Liver (tissue), 9 donors: Measurements from ENCODE around the gene TMEM221. TPM values are rescaled to one million over a fixed set of nuclear protein-coding genes. Genes with fewer than 3 reads are reported as not detected.

Experiments
- DNase-seq: peaks from one replicate; pipeline ENCODE4 v3.0.0-alpha.2; 2017; ENCODE audit warnings: low spot score
- H3K27ac ChIP-seq, 2 donors: one replicate each; pipeline ENCODE4 v1.7.0; 2013; ENCODE audit warnings: inconsistent platforms in 2 of 2, low read length in 2 of 2, control low read depth in 1 of 2, low read depth in 1 of 2, mild to moderate bottlenecking in 1 of 2
- H3K27me3 ChIP-seq, 4 donors: one replicate each; pipeline versions ENCODE4 v1.6.1 to v1.7.0; 2013; ENCODE audit warnings: low read length in 3 of 4, inconsistent platforms in 1 of 4, mild to moderate bottlenecking in 1 of 4, moderate library complexity in 1 of 4; ENCODE audit not compliant: control insufficient read depth in 4 of 4, insufficient read depth in 4 of 4
- H3K36me3 ChIP-seq, 4 donors: one replicate each; pipeline versions ENCODE4 v1.6.1 to v1.7.0; 2013; ENCODE audit warnings: low read length in 3 of 4, mild to moderate bottlenecking in 3 of 4, low read depth in 1 of 4, moderate library complexity in 1 of 4; ENCODE audit not compliant: control insufficient read depth in 4 of 4, insufficient read depth in 3 of 4
- H3K4me1 ChIP-seq, 4 donors: one replicate each; pipeline versions ENCODE4 v1.6.1 to v1.7.0; 2013; ENCODE audit warnings: low read length in 3 of 4, mild to moderate bottlenecking in 3 of 4, moderate library complexity in 1 of 4; ENCODE audit not compliant: control insufficient read depth in 4 of 4, insufficient read depth in 4 of 4
- H3K4me3 ChIP-seq, 3 donors: one replicate each; pipeline versions ENCODE4 v1.6.1 to v1.7.0; 2013; ENCODE audit warnings: low read length in 3 of 3, control low read depth in 1 of 3, low read depth in 1 of 3, mild to moderate bottlenecking in 1 of 3
- H3K9ac ChIP-seq, 2 donors: one replicate each; pipeline ENCODE4 v1.7.0; 2013; ENCODE audit warnings: low read length in 2 of 2, mild to moderate bottlenecking in 2 of 2, moderate library complexity in 2 of 2, control low read depth in 1 of 2, low read depth in 1 of 2
- H3K9me3 ChIP-seq, 4 donors: one replicate each; pipeline versions ENCODE4 v1.6.1 to v1.7.0; 2013; ENCODE audit warnings: low read length in 3 of 4; ENCODE audit not compliant: control insufficient read depth in 4 of 4
- CTCF ChIP-seq: fragments of 150-350 bp; IDR thresholded peaks from 2 replicates; pipeline ENCODE4 v1.5.1; 2017; ENCODE audit warnings: improper control_type of control experiment, low read depth, low read length; ENCODE audit not compliant: missing input control
- EGR1 ChIP-seq, 2 donors: IDR thresholded peaks; 2 replicates each; pipeline ENCODE4 v1.6.1; 2016 to 2018; ENCODE audit warnings: antibody characterized with exemption in 2 of 2, low read depth in 2 of 2
- FOXA1 ChIP-seq: IDR thresholded peaks from 2 replicates; pipeline ENCODE4 v1.6.1; 2016; ENCODE audit warnings: antibody characterized with exemption
- GABPA ChIP-seq, 2 donors: IDR thresholded peaks in 1 of 2; conservative IDR thresholded peaks in 1 of 2; 2 replicates each; pipeline ENCODE4 v1.6.1; 2016; ENCODE audit warnings: antibody characterized with exemption in 2 of 2, mild to moderate bottlenecking in 1 of 2, moderate library complexity in 1 of 2
- JUND ChIP-seq, 2 donors: IDR thresholded peaks; 2 replicates each; pipeline ENCODE4 v1.6.1; 2016; ENCODE audit warnings: antibody characterized with exemption in 2 of 2
- NR2F2 ChIP-seq: IDR thresholded peaks from 2 replicates; pipeline ENCODE4 v1.6.1; 2016; ENCODE audit warnings: antibody characterized with exemption
- RAD21 ChIP-seq, 2 donors: IDR thresholded peaks; 2 replicates each; pipeline ENCODE4 v1.6.1; 2016; ENCODE audit warnings: antibody characterized with exemption in 2 of 2, mild to moderate bottlenecking in 2 of 2
- REST ChIP-seq: IDR thresholded peaks from 2 replicates; pipeline ENCODE4 v1.6.1; 2016; ENCODE audit warnings: antibody characterized with exemption, mild to moderate bottlenecking
- RXRA ChIP-seq, 2 donors: IDR thresholded peaks; 2 replicates each; pipeline ENCODE4 v1.6.1; 2017 to 2018; ENCODE audit warnings: antibody characterized with exemption in 2 of 2, mild to moderate bottlenecking in 1 of 2
- SP1 ChIP-seq: IDR thresholded peaks from 2 replicates; pipeline ENCODE4 v1.6.1; 2018; ENCODE audit warnings: antibody characterized with exemption, mild to moderate bottlenecking
- TAF1 ChIP-seq: conservative IDR thresholded peaks from 2 replicates; pipeline ENCODE4 v1.6.1; 2016; ENCODE audit warnings: antibody characterized with exemption, mild to moderate bottlenecking
- YY1 ChIP-seq: IDR thresholded peaks from 2 replicates; pipeline ENCODE4 v1.6.1; 2016; ENCODE audit warnings: antibody characterized with exemption, mild to moderate bottlenecking
- WGBS: extraction: QIAGEN DNeasy Blood & Tissue Kit; methylation state at CpG from one replicate; pipeline ENCODE4 v1.1.7; 2013; 5-methylcytosine and 5-hydroxymethylcytosine counted together
- polyA plus RNA-seq, 2 donors: library from polyadenylated mRNA; stranded (reverse) in 1 of 2; unstranded in 1 of 2; fragments of 200-250 nt in 1 of 2; fragments of >200 nt in 1 of 2; fragmentation: Nextera tagmentation in 1 of 2; extraction: Ambion mirVana in 1 of 2; gene quantifications; one replicate each; pipeline versions ENCODE4 v1.2.1 to v1.2.3, GENCODE V29; 2013 to 2015
- total RNA-seq, 2 donors: library from RNA; depleted of rRNA; stranded (reverse); fragments of >200 nt; gene quantifications; one replicate each; pipeline ENCODE4 v1.2.3, GENCODE V29; 2014
- TF ChIP-seq, protein P1 (sequence below): IDR thresholded peaks from 2 replicates; pipeline ENCODE4 v1.6.1; 2016; ENCODE audit warnings: antibody characterized with exemption
- donor health status: healthy.
- donor health status: healthy.
- donor health status: healthy.
- donor health status: healthy.
- donor health status: healthy.

TMEM221 gene
- total and polyA plus RNA-seq, 4 donors = 0.06 to 0.15 (median 0.11) TPM

DNA sequence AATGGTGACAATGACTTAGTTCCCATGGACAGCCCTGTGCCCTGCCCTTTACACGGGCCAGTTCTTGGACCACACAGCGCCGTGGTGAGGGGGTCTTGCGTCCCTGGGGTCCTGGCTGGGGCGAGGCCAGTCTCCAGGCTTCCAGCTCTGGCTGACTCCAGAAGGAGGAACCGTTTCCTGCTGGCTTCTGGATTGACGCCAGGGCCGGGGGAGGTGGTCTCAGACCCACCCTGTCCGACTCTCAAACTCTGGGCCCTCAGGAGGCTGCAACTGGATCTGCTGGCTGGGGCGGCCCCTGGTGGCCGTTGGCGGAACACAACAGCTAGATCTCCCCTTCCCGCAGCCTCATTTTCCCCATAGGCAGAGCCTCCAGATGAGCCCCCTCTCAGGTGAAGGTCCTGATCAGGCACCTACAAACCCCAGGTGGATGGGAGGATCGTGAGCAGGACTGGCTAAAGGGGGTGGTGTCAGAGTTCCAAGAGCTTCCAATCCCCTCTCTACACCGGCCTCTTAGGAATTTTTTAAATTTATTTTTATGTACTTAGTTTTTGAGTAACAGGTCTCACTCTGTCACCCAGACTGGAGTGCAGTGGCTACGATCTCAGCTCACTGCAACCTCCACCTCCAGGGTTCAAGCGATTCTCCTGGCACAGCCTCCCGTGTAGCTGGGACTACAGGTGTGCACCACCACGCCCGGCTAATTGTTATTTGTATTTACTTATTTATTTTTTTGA, 62.4 kb downstream of the TMEM221 start:
- peak; percentile 77 for DNase-seq
- no peaks in the 10 kb centered on the region for H3K36me3 ChIP-seq
- H3K27ac ChIP-seq = no peak overlapping the region
- no peak for TF ChIP-seq REST
- no peak for TF ChIP-seq TAF1
- no peak for TF ChIP-seq FOXA1
- TF ChIP-seq NR2F2 = no peak
- TF ChIP-seq EGR1 (IDR thresholded peaks at IDR 0.05; ENCODE audit: low read depth in 2 of 2) = no peak
- TF ChIP-seq GABPA (IDR thresholded peaks at IDR 0.05 in 1 of 2, conservative IDR thresholded peaks at IDR 0.05 in 1 of 2) = no peak
- peak; percentile 76 to 87 for TF ChIP-seq RAD21 (IDR thresholded peaks at IDR 0.05)
- TF ChIP-seq, protein P1, sequence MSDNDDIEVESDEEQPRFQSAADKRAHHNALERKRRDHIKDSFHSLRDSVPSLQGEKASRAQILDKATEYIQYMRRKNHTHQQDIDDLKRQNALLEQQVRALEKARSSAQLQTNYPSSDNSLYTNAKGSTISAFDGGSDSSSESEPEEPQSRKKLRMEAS = no peak
- TF ChIP-seq JUND (IDR thresholded peaks at IDR 0.05) = no peak
- TF ChIP-seq CTCF = peak; percentile 80
- no peak for TF ChIP-seq YY1
- no peak for TF ChIP-seq RXRA (IDR thresholded peaks at IDR 0.05)
- no peak for TF ChIP-seq SP1
- H3K27me3 ChIP-seq = peaks cover 0 to 4% (median 0%) of the 10 kb centered on the region in 4 donors
- no peaks in the 10 kb centered on the region for H3K9me3 ChIP-seq
- peaks cover 0 to 6% (median 2%) of the 10 kb centered on the region in 4 donors for H3K4me1 ChIP-seq
- no peak overlapping the region for H3K9ac ChIP-seq
- 34% methylated on average over 20 of the region's 20 CpGs for WGBS
- no peak overlapping the region for H3K4me3 ChIP-seq

Other genes starting within 250 kb of the TMEM221 start
- 10 to 100 TPM in 1 of 2 donors, 1 to 10 TPM in 1; 9.6 to 13.6 TPM for gene USE1, start 233.3 kb downstream of the TMEM221 start, total RNA-seq
- 10 to 100 TPM; 22.6 to 27.8 TPM for gene USE1, start 233.3 kb downstream of the TMEM221 start, polyA plus RNA-seq
- gene OCEL1, start 222.4 kb downstream of the TMEM221 start, total RNA-seq = 10 to 100 TPM in 1 of 2 donors, 1 to 10 TPM in 1; 4.9 to 10.5 TPM
- gene OCEL1, start 222.4 kb downstream of the TMEM221 start, polyA plus RNA-seq = 10 to 100 TPM; 31.1 to 32.5 TPM
- gene NR2F6, start 202.7 kb downstream of the TMEM221 start, total RNA-seq = 10 to 100 TPM; 52.2 to 86.1 TPM
- 10 to 100 TPM; 30.5 to 53.1 TPM for gene NR2F6, start 202.7 kb downstream of the TMEM221 start, polyA plus RNA-seq
- gene USHBP1, start 183.9 kb downstream of the TMEM221 start, total RNA-seq = 1 to 10 TPM; 2.1 to 2.6 TPM
- gene USHBP1, start 183.9 kb downstream of the TMEM221 start, polyA plus RNA-seq = 1 to 10 TPM; 1.2 to 1.6 TPM
- gene BABAM1, start 181.2 kb downstream of the TMEM221 start, total RNA-seq = 10 to 100 TPM; 29.3 to 47.0 TPM
- gene BABAM1, start 181.2 kb downstream of the TMEM221 start, polyA plus RNA-seq = 10 to 100 TPM; 31.3 to 35.7 TPM
- 10 to 100 TPM in 1 of 2 donors, under 1 TPM in 1; 0.42 to 43.2 TPM for gene ANKLE1, start 166.8 kb downstream of the TMEM221 start, total RNA-seq
- under 1 TPM; 0.10 to 0.15 TPM for gene ANKLE1, start 166.8 kb downstream of the TMEM221 start, polyA plus RNA-seq
- 10 to 100 TPM in 1 of 2 donors, 1 to 10 TPM in 1; 6.3 to 26.9 TPM for gene ABHD8, start 145.2 kb downstream of the TMEM221 start, total RNA-seq
- 10 to 100 TPM in 1 of 2 donors, 1 to 10 TPM in 1; 8.6 to 20.2 TPM for gene ABHD8, start 145.2 kb downstream of the TMEM221 start, polyA plus RNA-seq
- 100 to 1,000 TPM in 1 of 2 donors, 10 to 100 TPM in 1; 23.3 to 123 TPM for gene MRPL34, start 142.8 kb downstream of the TMEM221 start, total RNA-seq
- 100 to 1,000 TPM; 158 to 301 TPM for gene MRPL34, start 142.8 kb downstream of the TMEM221 start, polyA plus RNA-seq
- 10 to 100 TPM in 1 of 2 donors, 1 to 10 TPM in 1; 7.9 to 13.5 TPM for gene DDA1, start 139.1 kb downstream of the TMEM221 start, total RNA-seq
- 10 to 100 TPM; 28.2 to 37.9 TPM for gene DDA1, start 139.1 kb downstream of the TMEM221 start, polyA plus RNA-seq
- gene ANO8, start 113.8 kb downstream of the TMEM221 start, total RNA-seq = 1 to 10 TPM; 1.8 to 5.8 TPM
- gene ANO8, start 113.8 kb downstream of the TMEM221 start, polyA plus RNA-seq = 1 to 10 TPM in 1 of 2 donors, under 1 TPM in 1; 0.75 to 2.3 TPM
- 10 to 100 TPM in 1 of 2 donors, 1 to 10 TPM in 1; 9.8 to 15.5 TPM for gene GTPBP3, start 111.1 kb downstream of the TMEM221 start, total RNA-seq
- 1 to 10 TPM; 4.9 to 9.4 TPM for gene GTPBP3, start 111.1 kb downstream of the TMEM221 start, polyA plus RNA-seq
- gene PLVAP, start 71.3 kb downstream of the TMEM221 start, total RNA-seq = 10 to 100 TPM in 1 of 2 donors, 1 to 10 TPM in 1; 7.4 to 11.8 TPM
- gene PLVAP, start 71.3 kb downstream of the TMEM221 start, polyA plus RNA-seq = 1 to 10 TPM; 4.2 to 9.9 TPM
- gene CCDC194, start 54.5 kb downstream of the TMEM221 start, total RNA-seq = under 1 TPM in 1 of 2 donors, not detected in 1; 0.50 TPM
- gene CCDC194, start 54.5 kb downstream of the TMEM221 start, polyA plus RNA-seq = under 1 TPM in 1 of 2 donors, not detected in 1; 0.12 TPM
- 10 to 100 TPM; 25.6 to 67.4 TPM for gene BST2, start 43.0 kb downstream of the TMEM221 start, total RNA-seq
- gene BST2, start 43.0 kb downstream of the TMEM221 start, polyA plus RNA-seq = 100 to 1,000 TPM; 179 to 239 TPM
- 10 to 100 TPM in 1 of 2 donors, 1 to 10 TPM in 1; 9.8 to 17.2 TPM for gene MVB12A, start 28.6 kb downstream of the TMEM221 start, total RNA-seq
- gene MVB12A, start 28.6 kb downstream of the TMEM221 start, polyA plus RNA-seq = 10 to 100 TPM; 14.3 to 22.8 TPM
- gene NXNL1, start 12.3 kb upstream of the TMEM221 start, total RNA-seq = not detected
- gene NXNL1, start 12.3 kb upstream of the TMEM221 start, polyA plus RNA-seq = not detected
- gene SLC27A1, start 21.9 kb upstream of the TMEM221 start, total RNA-seq = 1 to 10 TPM; 3.5 to 7.4 TPM
- 1 to 10 TPM; 2.4 to 4.4 TPM for gene SLC27A1, start 21.9 kb upstream of the TMEM221 start, polyA plus RNA-seq
- 10 to 100 TPM; 16.9 to 25.7 TPM for gene PGLS, start 63.0 kb upstream of the TMEM221 start, total RNA-seq
- gene PGLS, start 63.0 kb upstream of the TMEM221 start, polyA plus RNA-seq = 10 to 100 TPM; 32.8 to 62.2 TPM
- gene COLGALT1, start 107.0 kb upstream of the TMEM221 start, total RNA-seq = 10 to 100 TPM; 22.4 to 32.2 TPM
- 10 to 100 TPM; 14.4 to 22.5 TPM for gene COLGALT1, start 107.0 kb upstream of the TMEM221 start, polyA plus RNA-seq
- under 1 TPM in 1 of 2 donors, not detected in 1; under 0.01 TPM for gene UNC13A, start 239.7 kb upstream of the TMEM221 start, total RNA-seq
- under 1 TPM in 1 of 2 donors, not detected in 1; 0.01 TPM for gene UNC13A, start 239.7 kb upstream of the TMEM221 start, polyA plus RNA-seq